GM19023 (cell line): ENCODE data around the gene LCE2B.

Experiments used
- ATAC-seq: cut with Tn5 transposase; IDR thresholded peaks from one replicate; pipeline ENCODE4 v1.9.1; 2021; ENCODE audit warnings: mild to moderate bottlenecking, moderate library complexity; ENCODE audit not compliant: unreplicated experiment

LCE2B gene

GRCh38 chr1:152728986-152729385 is 43.1 kb downstream of the LCE2B start:
- ATAC-seq: no peak

GRCh38 chr1:152735648-152736047 is 49.7 kb downstream of the LCE2B start:
- no peak for ATAC-seq
